Osteocyte (in vitro differentiated cells): ENCODE results near the gene ZNF564. TPM values are rescaled to one million over a fixed set of nuclear protein-coding genes. Genes with fewer than 3 reads are reported as not detected.
"Not testable (repeated sequence)": the region's sequence is repeated elsewhere in the genome, so short reads cannot be mapped to it uniquely, and the experiment has no call there.

Experiments used
- DNase-seq: peaks from one replicate; pipeline ENCODE4 v3.0.0; 2021; ENCODE audit warnings: mixed read lengths; ENCODE audit not compliant: unreplicated experiment; ENCODE audit errors: extremely low spot score
- H3K27ac Mint-ChIP-seq: one replicate; pipeline ENCODE4 v1.8.0; 2021; ENCODE audit warnings: mild to moderate bottlenecking, mixed read lengths; ENCODE audit not compliant: unreplicated experiment
- H3K27me3 Mint-ChIP-seq: one replicate; pipeline ENCODE4 v1.8.0; 2021; ENCODE audit warnings: mixed read lengths; ENCODE audit not compliant: unreplicated experiment
- H3K36me3 Mint-ChIP-seq: one replicate; pipeline ENCODE4 v1.8.0; 2021; ENCODE audit warnings: mixed read lengths; ENCODE audit not compliant: unreplicated experiment
- H3K4me1 Mint-ChIP-seq: one replicate; pipeline ENCODE4 v1.8.0; 2021; ENCODE audit warnings: mixed read lengths; ENCODE audit not compliant: unreplicated experiment
- H3K4me3 Mint-ChIP-seq: one replicate; pipeline ENCODE4 v1.8.0; 2021; ENCODE audit warnings: mild to moderate bottlenecking, moderate library complexity, mixed read lengths; ENCODE audit not compliant: unreplicated experiment
- H3K9me3 Mint-ChIP-seq: one replicate; pipeline ENCODE4 v1.8.0; 2021; ENCODE audit warnings: mixed read lengths; ENCODE audit not compliant: unreplicated experiment
- total RNA-seq: library from RNA; stranded (reverse); gene quantifications from 2 replicates; pipeline ENCODE4 v1.2.1, GENCODE V29; 2021
- TF ChIP-seq, protein P1 (sequence below): fragments of 200-600 bp; sonication (generic); IDR thresholded peaks from 2 replicates; pipeline ENCODE4 v1.5.0; 2021; ENCODE audit warnings: antibody characterized with exemption, mild to moderate bottlenecking, moderate library complexity

The ZNF564 gene
- total RNA-seq, 1 donor from 2014 or later: 10.7 TPM

DNA sequence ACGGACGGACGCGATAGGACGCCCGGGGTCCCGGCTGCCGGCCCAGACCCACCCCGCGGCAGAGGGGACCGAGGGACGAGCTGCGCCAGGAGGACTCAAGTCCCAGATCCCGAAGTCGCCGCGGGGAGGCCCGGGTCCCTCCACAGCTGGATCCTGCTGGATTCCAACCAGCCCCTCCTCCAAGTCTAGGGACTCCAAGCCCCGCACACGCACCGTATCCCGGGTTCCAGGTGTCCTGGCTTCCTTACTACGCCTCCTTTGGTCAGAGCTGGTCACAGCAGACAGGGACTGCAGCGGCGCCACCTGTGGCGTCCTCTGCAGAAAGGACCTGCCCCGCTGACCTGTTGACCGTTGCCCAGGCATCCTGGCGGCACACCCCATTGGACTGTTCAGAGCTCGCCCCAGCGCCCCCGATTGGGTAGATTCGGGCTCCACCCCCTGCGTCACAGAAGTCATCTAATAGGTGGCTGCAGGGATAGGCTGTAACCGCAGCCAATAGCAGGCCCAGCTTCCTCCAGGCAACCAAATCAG is 37.7 kb downstream of the ZNF564 start:
- Mint-ChIP-seq H3K4me1 (no peaks in the 10 kb centered on the region), H3K36me3 (peaks cover 18% of the 10 kb centered on the region), H3K9me3 (peaks cover 28% of the 10 kb centered on the region), H3K27me3 (no peaks in the 10 kb centered on the region), H3K4me3 (no peak overlapping the region), H3K27ac (no peak overlapping the region)
- no peak for DNase-seq
- TF ChIP-seq, protein P1, sequence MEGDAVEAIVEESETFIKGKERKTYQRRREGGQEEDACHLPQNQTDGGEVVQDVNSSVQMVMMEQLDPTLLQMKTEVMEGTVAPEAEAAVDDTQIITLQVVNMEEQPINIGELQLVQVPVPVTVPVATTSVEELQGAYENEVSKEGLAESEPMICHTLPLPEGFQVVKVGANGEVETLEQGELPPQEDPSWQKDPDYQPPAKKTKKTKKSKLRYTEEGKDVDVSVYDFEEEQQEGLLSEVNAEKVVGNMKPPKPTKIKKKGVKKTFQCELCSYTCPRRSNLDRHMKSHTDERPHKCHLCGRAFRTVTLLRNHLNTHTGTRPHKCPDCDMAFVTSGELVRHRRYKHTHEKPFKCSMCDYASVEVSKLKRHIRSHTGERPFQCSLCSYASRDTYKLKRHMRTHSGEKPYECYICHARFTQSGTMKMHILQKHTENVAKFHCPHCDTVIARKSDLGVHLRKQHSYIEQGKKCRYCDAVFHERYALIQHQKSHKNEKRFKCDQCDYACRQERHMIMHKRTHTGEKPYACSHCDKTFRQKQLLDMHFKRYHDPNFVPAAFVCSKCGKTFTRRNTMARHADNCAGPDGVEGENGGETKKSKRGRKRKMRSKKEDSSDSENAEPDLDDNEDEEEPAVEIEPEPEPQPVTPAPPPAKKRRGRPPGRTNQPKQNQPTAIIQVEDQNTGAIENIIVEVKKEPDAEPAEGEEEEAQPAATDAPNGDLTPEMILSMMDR: no peak

DNA sequence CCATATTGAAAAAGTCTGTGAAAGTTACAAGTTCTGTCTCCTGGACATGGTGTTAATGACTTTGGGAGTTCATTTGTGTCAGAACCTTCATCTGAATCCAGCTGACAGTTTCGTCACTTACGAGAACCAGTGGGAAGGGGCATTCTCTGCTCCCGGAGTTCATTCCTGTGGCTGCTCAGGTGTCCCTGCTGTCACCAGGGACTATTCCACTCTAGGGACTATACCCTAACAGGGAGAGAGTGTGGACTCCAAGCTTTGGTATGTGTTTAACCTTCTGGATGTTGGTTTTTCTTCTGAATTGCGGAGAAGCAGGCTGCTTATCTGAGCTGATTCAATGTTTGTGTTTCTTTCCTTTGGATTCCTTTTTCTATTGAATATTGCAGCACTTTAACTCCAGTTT is 54.2 kb downstream of the ZNF564 start:
- H3K4me1 Mint-ChIP-seq: peaks cover 10% of the 10 kb centered on the region
- DNase-seq: no peak
- no peak overlapping the region for H3K4me3 Mint-ChIP-seq
- TF ChIP-seq, protein P1: no peak
- H3K36me3 Mint-ChIP-seq: no peaks in the 10 kb centered on the region
- peaks cover under 1% of the 10 kb centered on the region for H3K9me3 Mint-ChIP-seq
- no peaks in the 10 kb centered on the region for H3K27me3 Mint-ChIP-seq
- H3K27ac Mint-ChIP-seq: no peak overlapping the region

DNA sequence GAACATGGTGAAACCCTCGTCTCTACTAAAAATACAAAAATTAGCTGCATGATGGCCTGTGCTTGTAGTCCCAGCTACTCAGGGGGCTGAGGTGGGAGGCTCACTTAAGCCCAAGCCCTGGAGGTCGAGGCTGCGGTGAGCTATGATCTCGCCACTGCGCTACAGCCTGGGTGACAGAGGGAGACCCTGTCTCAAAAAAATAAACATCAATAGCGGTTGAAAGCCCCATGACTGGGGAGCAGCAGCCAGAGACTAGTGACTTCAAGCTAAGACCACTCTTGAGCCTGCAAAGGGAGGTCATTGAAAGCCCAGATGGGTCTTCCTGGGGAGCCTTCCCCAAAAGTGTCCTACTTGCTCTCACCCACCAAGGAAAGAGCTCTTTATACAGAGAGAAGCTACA is 54.8 kb downstream of the ZNF564 start:
- peaks cover 10% of the 10 kb centered on the region for H3K4me1 Mint-ChIP-seq
- no peaks in the 10 kb centered on the region for H3K27me3 Mint-ChIP-seq
- no peaks in the 10 kb centered on the region for H3K36me3 Mint-ChIP-seq
- peaks cover 3% of the 10 kb centered on the region for H3K9me3 Mint-ChIP-seq
- TF ChIP-seq, protein P1: no peak
- H3K4me3 Mint-ChIP-seq: no peak overlapping the region
- peak; percentile 36 for DNase-seq
- H3K27ac Mint-ChIP-seq: no peak overlapping the region

DNA sequence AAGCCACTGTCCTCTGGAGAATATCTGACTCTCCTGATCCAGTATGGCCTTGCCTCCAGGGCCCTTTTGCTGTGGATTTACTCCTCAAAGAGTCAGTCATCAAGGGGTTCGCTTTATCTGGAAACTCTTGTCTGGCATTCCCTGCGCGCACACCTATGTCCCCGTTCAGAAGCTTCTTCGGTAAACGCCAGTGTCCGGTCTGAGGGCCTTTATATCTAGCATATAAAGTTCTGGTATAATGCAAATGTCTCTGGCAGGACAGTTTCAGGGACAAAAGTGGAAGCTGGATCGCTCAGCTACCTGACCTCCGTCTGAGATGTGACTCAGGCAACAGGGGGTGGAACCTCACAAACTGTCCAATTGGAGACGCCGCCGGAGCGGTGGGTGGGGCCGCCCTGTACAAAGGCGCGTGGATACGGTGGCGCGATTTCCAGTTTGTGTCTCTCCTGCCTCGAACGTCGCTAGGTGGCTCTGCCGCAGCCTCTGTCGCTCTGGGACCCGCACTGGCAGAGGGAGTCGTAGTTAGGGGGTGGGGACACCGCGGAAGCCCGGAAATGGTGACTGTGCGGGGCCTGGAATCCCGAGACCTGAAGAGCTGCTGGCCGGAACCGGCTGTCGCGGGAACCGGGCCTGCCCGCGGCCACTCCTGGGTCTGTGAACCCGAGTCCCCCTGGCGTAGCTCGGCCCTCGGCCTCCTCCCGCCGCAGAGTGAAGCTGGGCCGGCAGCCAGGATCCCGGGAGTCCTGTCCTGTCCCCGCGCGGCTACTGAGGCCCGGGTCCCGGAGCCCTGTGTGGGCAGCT is 56.1 kb downstream of the ZNF564 start:
- peak; percentile 94 for DNase-seq
- Mint-ChIP-seq H3K4me3 (peak overlapping the region; percentile 86), H3K4me1 (peaks cover 10% of the 10 kb centered on the region), H3K27ac (peak overlapping the region; percentile 85), H3K36me3 (no peaks in the 10 kb centered on the region), H3K9me3 (peaks cover 3% of the 10 kb centered on the region), H3K27me3 (no peaks in the 10 kb centered on the region)
- TF ChIP-seq, protein P1: peak; percentile 50

DNA sequence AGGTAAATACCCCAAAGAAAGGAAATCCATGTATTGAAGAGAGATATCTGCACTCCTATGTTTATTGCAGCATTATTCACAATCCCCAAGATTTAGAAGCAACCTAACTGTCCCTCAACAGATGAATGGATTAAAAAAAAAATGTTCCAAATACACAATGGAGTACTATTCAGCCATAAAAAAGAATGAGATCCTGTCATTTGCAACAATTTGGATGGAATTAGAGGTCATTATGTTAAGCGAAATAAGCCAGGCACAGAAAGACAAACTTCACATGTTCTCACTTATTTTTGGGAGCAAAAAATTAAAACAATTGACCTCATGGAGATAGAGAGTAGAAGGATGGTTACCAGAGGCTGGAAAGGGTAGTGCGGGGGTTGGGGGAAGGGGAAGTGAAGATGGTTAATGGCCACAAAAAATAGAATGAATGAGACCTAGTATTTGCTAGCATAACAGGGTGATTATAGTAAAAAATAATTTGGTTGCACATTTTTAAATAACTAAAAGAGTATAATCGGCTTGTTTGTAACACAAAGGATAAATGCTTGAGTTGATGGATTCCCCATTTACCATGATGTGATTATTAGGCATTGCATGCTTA is 56.9 kb downstream of the ZNF564 start:
- Mint-ChIP-seq H3K27me3 (no peaks in the 10 kb centered on the region), H3K4me1 (peaks cover 10% of the 10 kb centered on the region), H3K36me3 (no peaks in the 10 kb centered on the region), H3K9me3 (peaks cover 3% of the 10 kb centered on the region), H3K27ac (no peak overlapping the region), H3K4me3 (peak overlapping the region; percentile 86)
- TF ChIP-seq, protein P1: no peak
- DNase-seq: peak; percentile 2

DNA sequence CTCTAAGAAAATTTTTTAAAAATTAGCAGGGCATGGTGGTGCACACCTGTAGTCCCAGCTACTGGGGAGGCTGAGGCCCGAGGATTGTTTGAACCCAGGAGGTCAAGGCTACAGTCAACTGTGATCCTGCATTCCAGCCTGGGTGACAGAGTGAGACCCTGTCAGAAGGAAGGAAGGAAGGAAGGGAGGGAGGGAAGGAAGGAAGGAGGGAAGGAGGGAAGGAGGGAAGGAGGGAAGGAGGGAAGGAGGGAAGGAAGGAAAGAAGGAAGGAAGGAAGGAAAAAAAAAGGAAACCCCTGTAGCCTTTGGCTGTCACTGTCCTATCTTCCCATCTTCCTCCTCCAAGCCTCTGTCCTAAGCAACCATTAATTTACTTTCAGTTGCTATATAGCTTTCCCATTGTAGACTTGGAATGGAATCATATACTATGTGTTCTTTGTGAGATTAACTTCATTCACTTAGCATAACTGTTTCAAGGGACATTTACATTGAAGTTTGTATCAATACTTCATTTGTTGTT is 65.0 kb downstream of the ZNF564 start:
- H3K27ac Mint-ChIP-seq, H3K4me3 Mint-ChIP-seq, H3K9me3 Mint-ChIP-seq, DNase-seq, H3K36me3 Mint-ChIP-seq, H3K27me3 Mint-ChIP-seq: not testable (repeated sequence)
- H3K4me1 Mint-ChIP-seq: peaks cover 25% of the 10 kb centered on the region
